ENCODE results near the gene XPC. TPM values are rescaled to one million over a fixed set of nuclear protein-coding genes. Genes with fewer than 3 reads are reported as not detected.
A peak's percentile ranks its signal among the peaks of the same experiment; 100 is the strongest.

XPC gene
- total RNA-seq, 3 donors from 2014 or later: 20.6 to 25.9 (median 23.5) TPM

GRCh38 chr3:14201940-14202684, 23.7 kb upstream of the XPC start:
- ATAC-seq (no peak), DNase-seq (no peak)
- Mint-ChIP-seq H3K4me1 (ENCODE audit: low read depth) (peaks cover 5% of the 10 kb centered on the region), H3K9me3 (no peaks in the 10 kb centered on the region), H3K36me3 (ENCODE audit: insufficient read depth) (peaks cover 23% of the 10 kb centered on the region), H3K4me3 (no peak overlapping the region), H3K27me3 (ENCODE audit: low read depth) (no peaks in the 10 kb centered on the region)

- Mint-ChIP-seq H3K27me3 (ENCODE audit: low read depth) (no peaks in the 10 kb centered on the region), H3K4me1 (ENCODE audit: low read depth) (peaks cover 5% of the 10 kb centered on the region), H3K9me3 (no peaks in the 10 kb centered on the region), H3K4me3 (no peak overlapping the region), H3K36me3 (ENCODE audit: insufficient read depth) (peaks cover 23% of the 10 kb centered on the region)
- ATAC-seq (no peak), DNase-seq (no peak)
These were observed 22.4 kb upstream of the XPC start for GRCh38 chr3:14200841-14201240.

GRCh38 chr3:14200276-14200675, 21.9 kb upstream of the XPC start:
- Mint-ChIP-seq H3K4me3 (no peak overlapping the region), H3K9me3 (no peaks in the 10 kb centered on the region)

GRCh38 chr3:14199641-14200040, 21.2 kb upstream of the XPC start:
- Mint-ChIP-seq H3K4me3 (no peak overlapping the region), H3K4me1 (ENCODE audit: low read depth) (peaks cover 5% of the 10 kb centered on the region), H3K36me3 (ENCODE audit: insufficient read depth) (peaks cover 23% of the 10 kb centered on the region), H3K9me3 (no peaks in the 10 kb centered on the region), H3K27me3 (ENCODE audit: low read depth) (no peaks in the 10 kb centered on the region)
- DNase-seq: no peak
- ATAC-seq: no peak

More at GRCh38 chr3:14200276-14200675, 21.9 kb upstream of the XPC start:
- H3K4me1 Mint-ChIP-seq (ENCODE audit: low read depth): peaks cover 5% of the 10 kb centered on the region
- peaks cover 23% of the 10 kb centered on the region for H3K36me3 Mint-ChIP-seq (ENCODE audit: insufficient read depth)
- DNase-seq: no peak
- no peak for ATAC-seq
- H3K27me3 Mint-ChIP-seq (ENCODE audit: low read depth): no peaks in the 10 kb centered on the region

- ATAC-seq (no peak), DNase-seq (no peak)
- peaks cover 33% of the 10 kb centered on the region for H3K4me1 Mint-ChIP-seq (ENCODE audit: low read depth)
- H3K36me3 Mint-ChIP-seq (ENCODE audit: insufficient read depth): peaks cover 42% of the 10 kb centered on the region
- H3K27me3 Mint-ChIP-seq (ENCODE audit: low read depth): no peaks in the 10 kb centered on the region
- H3K9me3 Mint-ChIP-seq: peaks cover under 1% of the 10 kb centered on the region
- H3K4me3 Mint-ChIP-seq: no peak overlapping the region
These were observed 16.5 kb upstream of the XPC start for GRCh38 chr3:14194865-14195264.

- Mint-ChIP-seq H3K9me3 (peaks cover 5% of the 10 kb centered on the region), H3K4me1 (ENCODE audit: low read depth) (peaks cover 50% of the 10 kb centered on the region), H3K4me3 (no peak overlapping the region), H3K27me3 (ENCODE audit: low read depth) (no peaks in the 10 kb centered on the region), H3K36me3 (ENCODE audit: insufficient read depth) (peaks cover 57% of the 10 kb centered on the region)
- ATAC-seq (peak; percentile 83 to 86), DNase-seq (no peak)
These were observed 9.8 kb upstream of the XPC start for GRCh38 chr3:14188041-14188754.

- ATAC-seq (no peak), DNase-seq (no peak)
- H3K4me1 Mint-ChIP-seq (ENCODE audit: low read depth): peaks cover 50% of the 10 kb centered on the region
- peaks cover 68% of the 10 kb centered on the region for H3K36me3 Mint-ChIP-seq (ENCODE audit: insufficient read depth)
- H3K27me3 Mint-ChIP-seq (ENCODE audit: low read depth): no peaks in the 10 kb centered on the region
- no peak overlapping the region for H3K4me3 Mint-ChIP-seq
- peaks cover 5% of the 10 kb centered on the region for H3K9me3 Mint-ChIP-seq
These were observed 8.6 kb upstream of the XPC start for GRCh38 chr3:14186854-14187458.

- Mint-ChIP-seq H3K4me1 (ENCODE audit: low read depth) (peaks cover 36% of the 10 kb centered on the region), H3K36me3 (ENCODE audit: insufficient read depth) (peaks cover 38% of the 10 kb centered on the region), H3K27me3 (ENCODE audit: low read depth) (no peaks in the 10 kb centered on the region), H3K4me3 (no peak overlapping the region), H3K9me3 (no peaks in the 10 kb centered on the region)
- ATAC-seq (no peak), DNase-seq (no peak)
These were observed 4.7 kb upstream of the XPC start for GRCh38 chr3:14183015-14183577.

GRCh38 chr3:14181253-14181652, 2.9 kb upstream of the XPC start:
- DNase-seq (no peak), ATAC-seq (no peak)
- Mint-ChIP-seq H3K36me3 (ENCODE audit: insufficient read depth) (peaks cover 28% of the 10 kb centered on the region), H3K4me3 (no peak overlapping the region), H3K4me1 (ENCODE audit: low read depth) (peaks cover 47% of the 10 kb centered on the region), H3K27me3 (ENCODE audit: low read depth) (no peaks in the 10 kb centered on the region), H3K9me3 (no peaks in the 10 kb centered on the region)

- ATAC-seq (no peak), DNase-seq (no peak)
- H3K4me1 Mint-ChIP-seq (ENCODE audit: low read depth): peaks cover 62% of the 10 kb centered on the region
- peak overlapping the region; percentile 93 for H3K4me3 Mint-ChIP-seq
- no peaks in the 10 kb centered on the region for H3K9me3 Mint-ChIP-seq
- peaks cover 23% of the 10 kb centered on the region for H3K36me3 Mint-ChIP-seq (ENCODE audit: insufficient read depth)
- no peaks in the 10 kb centered on the region for H3K27me3 Mint-ChIP-seq (ENCODE audit: low read depth)
These were observed 1.4 kb upstream of the XPC start for GRCh38 chr3:14179795-14180194.

- DNase-seq (no peak), ATAC-seq (no peak)
- H3K27me3 Mint-ChIP-seq (ENCODE audit: low read depth): no peaks in the 10 kb centered on the region
- peak overlapping the region; percentile 93 for H3K4me3 Mint-ChIP-seq
- no peaks in the 10 kb centered on the region for H3K9me3 Mint-ChIP-seq
- H3K4me1 Mint-ChIP-seq (ENCODE audit: low read depth): peaks cover 68% of the 10 kb centered on the region
- H3K36me3 Mint-ChIP-seq (ENCODE audit: insufficient read depth): peaks cover 22% of the 10 kb centered on the region
These were observed 689 bp upstream of the XPC start for GRCh38 chr3:14179114-14179465.

- peak overlapping the region; percentile 93 for H3K4me3 Mint-ChIP-seq
- ATAC-seq: peak; percentile 6 to 11
- DNase-seq: no peak
- H3K27me3 Mint-ChIP-seq (ENCODE audit: low read depth): no peaks in the 10 kb centered on the region
- no peaks in the 10 kb centered on the region for H3K9me3 Mint-ChIP-seq
- H3K4me1 Mint-ChIP-seq (ENCODE audit: low read depth): peaks cover 68% of the 10 kb centered on the region
- peaks cover 14% of the 10 kb centered on the region for H3K36me3 Mint-ChIP-seq (ENCODE audit: insufficient read depth)
These were observed 688 bp downstream of the XPC start for GRCh38 chr3:14177580-14178246.

- Mint-ChIP-seq H3K9me3 (no peaks in the 10 kb centered on the region), H3K36me3 (ENCODE audit: insufficient read depth) (peaks cover 18% of the 10 kb centered on the region), H3K4me1 (ENCODE audit: low read depth) (peaks cover 67% of the 10 kb centered on the region), H3K4me3 (peak overlapping the region; percentile 53), H3K27me3 (ENCODE audit: low read depth) (no peaks in the 10 kb centered on the region)
- DNase-seq (peak; percentile 12), ATAC-seq (peak; percentile 32 to 38)
These were observed 2.9 kb downstream of the XPC start for GRCh38 chr3:14175383-14176037.

GRCh38 chr3:14174483-14174882, 3.9 kb downstream of the XPC start:
- Mint-ChIP-seq H3K4me3 (no peak overlapping the region), H3K9me3 (no peaks in the 10 kb centered on the region), H3K4me1 (ENCODE audit: low read depth) (peaks cover 68% of the 10 kb centered on the region), H3K36me3 (ENCODE audit: insufficient read depth) (peaks cover 28% of the 10 kb centered on the region), H3K27me3 (ENCODE audit: low read depth) (no peaks in the 10 kb centered on the region)
- DNase-seq (no peak), ATAC-seq (no peak)

Measured in activated T-cell treated with anti-CD3 and anti-CD28 coated beads, Interleukin-2, amount 50 U/mL, for 4 hours (primary cell).